Panc1 (cell line): ENCODE measurements around the gene C6orf163.

Source experiments
- POLR2AphosphoS5 ChIP-seq: IDR thresholded peaks from 2 replicates; pipeline ENCODE4 v1.6.1; 2012; ENCODE audit warnings: mild to moderate bottlenecking, low read depth, low read length, moderate library complexity
- SIN3A ChIP-seq: IDR thresholded peaks from 2 replicates; pipeline ENCODE4 v1.6.1; 2012; ENCODE audit warnings: low read depth, mild to moderate bottlenecking, low read length, moderate library complexity, borderline replicate concordance; ENCODE audit not compliant: insufficient read depth
- TCF7L2 ChIP-seq: IDR thresholded peaks from 2 replicates; pipeline ENCODE4 v1.6.1; 2011; ENCODE audit warnings: mild to moderate bottlenecking, low read depth, low read length, inconsistent platforms
- TF ChIP-seq, protein P1 (sequence below): fragments of 450-650 bp; IDR thresholded peaks from 2 replicates; pipeline ENCODE4 v1.5.1; 2017; ENCODE audit warnings: mild to moderate bottlenecking
- TF ChIP-seq, protein P2 (sequence below), 2 experiments: IDR thresholded peaks; 2 replicates each; pipeline ENCODE4 v1.6.1; 2011 to 2012; ENCODE audit warnings: low read depth in 2 of 2, control low read depth in 1 of 2, low read length in 1 of 2, mild to moderate bottlenecking in 1 of 2, moderate library complexity in 1 of 2; ENCODE audit not compliant: insufficient read depth in 1 of 2

DNA sequence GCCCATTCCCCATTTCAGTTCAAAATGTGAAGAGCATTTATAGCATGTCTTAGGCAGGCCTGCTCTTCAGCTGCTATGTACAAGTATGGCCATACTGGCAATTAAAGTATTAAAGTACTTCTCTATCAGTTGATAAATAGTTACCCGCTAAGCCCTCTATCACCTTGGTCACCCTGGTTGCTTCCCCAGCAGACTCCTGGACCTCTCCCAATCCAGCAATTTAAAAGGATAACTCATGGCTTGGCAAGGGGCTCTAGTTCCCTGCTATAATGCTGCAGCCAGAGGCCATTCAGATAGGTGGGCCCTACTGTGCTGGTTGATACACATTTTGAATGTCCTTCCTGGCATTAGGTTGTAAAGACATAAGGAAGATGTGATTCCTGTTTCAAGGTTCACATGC is 7.0 kb downstream of the C6orf163 start:
- TF ChIP-seq, protein P1, sequence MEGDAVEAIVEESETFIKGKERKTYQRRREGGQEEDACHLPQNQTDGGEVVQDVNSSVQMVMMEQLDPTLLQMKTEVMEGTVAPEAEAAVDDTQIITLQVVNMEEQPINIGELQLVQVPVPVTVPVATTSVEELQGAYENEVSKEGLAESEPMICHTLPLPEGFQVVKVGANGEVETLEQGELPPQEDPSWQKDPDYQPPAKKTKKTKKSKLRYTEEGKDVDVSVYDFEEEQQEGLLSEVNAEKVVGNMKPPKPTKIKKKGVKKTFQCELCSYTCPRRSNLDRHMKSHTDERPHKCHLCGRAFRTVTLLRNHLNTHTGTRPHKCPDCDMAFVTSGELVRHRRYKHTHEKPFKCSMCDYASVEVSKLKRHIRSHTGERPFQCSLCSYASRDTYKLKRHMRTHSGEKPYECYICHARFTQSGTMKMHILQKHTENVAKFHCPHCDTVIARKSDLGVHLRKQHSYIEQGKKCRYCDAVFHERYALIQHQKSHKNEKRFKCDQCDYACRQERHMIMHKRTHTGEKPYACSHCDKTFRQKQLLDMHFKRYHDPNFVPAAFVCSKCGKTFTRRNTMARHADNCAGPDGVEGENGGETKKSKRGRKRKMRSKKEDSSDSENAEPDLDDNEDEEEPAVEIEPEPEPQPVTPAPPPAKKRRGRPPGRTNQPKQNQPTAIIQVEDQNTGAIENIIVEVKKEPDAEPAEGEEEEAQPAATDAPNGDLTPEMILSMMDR, result no peak
- TF ChIP-seq TCF7L2 (no peak), POLR2AphosphoS5 (no peak), SIN3A (no peak)
- TF ChIP-seq, protein P2, sequence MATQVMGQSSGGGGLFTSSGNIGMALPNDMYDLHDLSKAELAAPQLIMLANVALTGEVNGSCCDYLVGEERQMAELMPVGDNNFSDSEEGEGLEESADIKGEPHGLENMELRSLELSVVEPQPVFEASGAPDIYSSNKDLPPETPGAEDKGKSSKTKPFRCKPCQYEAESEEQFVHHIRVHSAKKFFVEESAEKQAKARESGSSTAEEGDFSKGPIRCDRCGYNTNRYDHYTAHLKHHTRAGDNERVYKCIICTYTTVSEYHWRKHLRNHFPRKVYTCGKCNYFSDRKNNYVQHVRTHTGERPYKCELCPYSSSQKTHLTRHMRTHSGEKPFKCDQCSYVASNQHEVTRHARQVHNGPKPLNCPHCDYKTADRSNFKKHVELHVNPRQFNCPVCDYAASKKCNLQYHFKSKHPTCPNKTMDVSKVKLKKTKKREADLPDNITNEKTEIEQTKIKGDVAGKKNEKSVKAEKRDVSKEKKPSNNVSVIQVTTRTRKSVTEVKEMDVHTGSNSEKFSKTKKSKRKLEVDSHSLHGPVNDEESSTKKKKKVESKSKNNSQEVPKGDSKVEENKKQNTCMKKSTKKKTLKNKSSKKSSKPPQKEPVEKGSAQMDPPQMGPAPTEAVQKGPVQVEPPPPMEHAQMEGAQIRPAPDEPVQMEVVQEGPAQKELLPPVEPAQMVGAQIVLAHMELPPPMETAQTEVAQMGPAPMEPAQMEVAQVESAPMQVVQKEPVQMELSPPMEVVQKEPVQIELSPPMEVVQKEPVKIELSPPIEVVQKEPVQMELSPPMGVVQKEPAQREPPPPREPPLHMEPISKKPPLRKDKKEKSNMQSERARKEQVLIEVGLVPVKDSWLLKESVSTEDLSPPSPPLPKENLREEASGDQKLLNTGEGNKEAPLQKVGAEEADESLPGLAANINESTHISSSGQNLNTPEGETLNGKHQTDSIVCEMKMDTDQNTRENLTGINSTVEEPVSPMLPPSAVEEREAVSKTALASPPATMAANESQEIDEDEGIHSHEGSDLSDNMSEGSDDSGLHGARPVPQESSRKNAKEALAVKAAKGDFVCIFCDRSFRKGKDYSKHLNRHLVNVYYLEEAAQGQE (IDR thresholded peaks at IDR 0.05; ENCODE audit: insufficient read depth in 1 of 2, low read depth in 2 of 2, low read length in 1 of 2), result no peak
